ENCODE measurements around the gene ZDHHC14. TPM values are rescaled to one million over a fixed set of nuclear protein-coding genes. Genes with fewer than 3 reads are reported as not detected.

ZDHHC14 gene
- total and polyA plus RNA-seq, 2 of the 8 experiments (the other 6 are each of a cell fraction or from before 2014, with no cell fraction given), result 2.9 to 5.3 TPM

DNA sequence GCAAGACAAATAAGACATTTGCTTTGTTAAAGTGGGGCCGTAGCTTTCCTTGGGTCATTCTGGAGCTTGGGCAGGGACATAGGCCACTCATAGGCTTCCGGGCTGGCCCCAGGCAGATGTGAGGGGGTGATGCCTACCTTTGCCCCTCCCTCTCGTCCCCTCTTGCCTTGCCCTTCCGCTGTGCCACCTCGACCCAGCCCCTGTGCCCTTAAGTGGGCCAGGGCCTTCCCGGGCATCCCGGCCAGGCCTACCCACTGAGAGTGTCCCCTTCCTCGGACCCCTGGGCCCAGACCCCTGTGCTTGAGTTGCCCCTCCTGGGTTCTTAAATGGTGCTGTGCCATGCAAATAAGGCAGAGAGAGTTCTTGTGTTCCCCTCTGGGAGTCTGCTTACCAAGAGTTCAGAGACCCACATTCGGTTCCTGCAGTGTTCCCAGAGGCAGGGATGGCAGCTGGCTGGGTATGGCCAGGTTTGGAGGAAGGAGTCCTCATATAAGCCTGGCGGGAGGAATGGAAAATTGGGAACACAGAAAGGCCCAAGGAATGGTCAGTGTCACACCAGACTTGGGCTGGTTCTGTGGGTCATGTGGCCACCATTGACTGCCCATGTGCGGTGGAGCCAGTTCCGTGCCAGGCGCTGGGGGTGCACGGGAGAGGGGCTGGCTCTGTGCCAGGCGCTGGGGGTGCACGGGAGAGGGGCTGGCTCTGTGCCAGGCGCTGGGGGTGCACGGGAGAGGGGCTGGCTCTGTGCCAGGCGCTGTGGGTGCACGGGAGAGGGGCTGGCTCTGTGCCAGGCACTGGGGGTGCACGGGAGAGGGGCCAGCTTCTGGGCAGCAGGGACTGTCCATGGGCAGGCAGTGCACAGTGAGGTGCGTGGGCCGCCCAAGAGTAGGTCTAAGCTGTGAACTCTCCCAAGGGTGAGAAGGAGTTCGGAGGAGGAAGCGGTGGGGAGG is 268.6 kb downstream of the ZDHHC14 start (continued):
- TF ChIP-seq, protein P1, sequence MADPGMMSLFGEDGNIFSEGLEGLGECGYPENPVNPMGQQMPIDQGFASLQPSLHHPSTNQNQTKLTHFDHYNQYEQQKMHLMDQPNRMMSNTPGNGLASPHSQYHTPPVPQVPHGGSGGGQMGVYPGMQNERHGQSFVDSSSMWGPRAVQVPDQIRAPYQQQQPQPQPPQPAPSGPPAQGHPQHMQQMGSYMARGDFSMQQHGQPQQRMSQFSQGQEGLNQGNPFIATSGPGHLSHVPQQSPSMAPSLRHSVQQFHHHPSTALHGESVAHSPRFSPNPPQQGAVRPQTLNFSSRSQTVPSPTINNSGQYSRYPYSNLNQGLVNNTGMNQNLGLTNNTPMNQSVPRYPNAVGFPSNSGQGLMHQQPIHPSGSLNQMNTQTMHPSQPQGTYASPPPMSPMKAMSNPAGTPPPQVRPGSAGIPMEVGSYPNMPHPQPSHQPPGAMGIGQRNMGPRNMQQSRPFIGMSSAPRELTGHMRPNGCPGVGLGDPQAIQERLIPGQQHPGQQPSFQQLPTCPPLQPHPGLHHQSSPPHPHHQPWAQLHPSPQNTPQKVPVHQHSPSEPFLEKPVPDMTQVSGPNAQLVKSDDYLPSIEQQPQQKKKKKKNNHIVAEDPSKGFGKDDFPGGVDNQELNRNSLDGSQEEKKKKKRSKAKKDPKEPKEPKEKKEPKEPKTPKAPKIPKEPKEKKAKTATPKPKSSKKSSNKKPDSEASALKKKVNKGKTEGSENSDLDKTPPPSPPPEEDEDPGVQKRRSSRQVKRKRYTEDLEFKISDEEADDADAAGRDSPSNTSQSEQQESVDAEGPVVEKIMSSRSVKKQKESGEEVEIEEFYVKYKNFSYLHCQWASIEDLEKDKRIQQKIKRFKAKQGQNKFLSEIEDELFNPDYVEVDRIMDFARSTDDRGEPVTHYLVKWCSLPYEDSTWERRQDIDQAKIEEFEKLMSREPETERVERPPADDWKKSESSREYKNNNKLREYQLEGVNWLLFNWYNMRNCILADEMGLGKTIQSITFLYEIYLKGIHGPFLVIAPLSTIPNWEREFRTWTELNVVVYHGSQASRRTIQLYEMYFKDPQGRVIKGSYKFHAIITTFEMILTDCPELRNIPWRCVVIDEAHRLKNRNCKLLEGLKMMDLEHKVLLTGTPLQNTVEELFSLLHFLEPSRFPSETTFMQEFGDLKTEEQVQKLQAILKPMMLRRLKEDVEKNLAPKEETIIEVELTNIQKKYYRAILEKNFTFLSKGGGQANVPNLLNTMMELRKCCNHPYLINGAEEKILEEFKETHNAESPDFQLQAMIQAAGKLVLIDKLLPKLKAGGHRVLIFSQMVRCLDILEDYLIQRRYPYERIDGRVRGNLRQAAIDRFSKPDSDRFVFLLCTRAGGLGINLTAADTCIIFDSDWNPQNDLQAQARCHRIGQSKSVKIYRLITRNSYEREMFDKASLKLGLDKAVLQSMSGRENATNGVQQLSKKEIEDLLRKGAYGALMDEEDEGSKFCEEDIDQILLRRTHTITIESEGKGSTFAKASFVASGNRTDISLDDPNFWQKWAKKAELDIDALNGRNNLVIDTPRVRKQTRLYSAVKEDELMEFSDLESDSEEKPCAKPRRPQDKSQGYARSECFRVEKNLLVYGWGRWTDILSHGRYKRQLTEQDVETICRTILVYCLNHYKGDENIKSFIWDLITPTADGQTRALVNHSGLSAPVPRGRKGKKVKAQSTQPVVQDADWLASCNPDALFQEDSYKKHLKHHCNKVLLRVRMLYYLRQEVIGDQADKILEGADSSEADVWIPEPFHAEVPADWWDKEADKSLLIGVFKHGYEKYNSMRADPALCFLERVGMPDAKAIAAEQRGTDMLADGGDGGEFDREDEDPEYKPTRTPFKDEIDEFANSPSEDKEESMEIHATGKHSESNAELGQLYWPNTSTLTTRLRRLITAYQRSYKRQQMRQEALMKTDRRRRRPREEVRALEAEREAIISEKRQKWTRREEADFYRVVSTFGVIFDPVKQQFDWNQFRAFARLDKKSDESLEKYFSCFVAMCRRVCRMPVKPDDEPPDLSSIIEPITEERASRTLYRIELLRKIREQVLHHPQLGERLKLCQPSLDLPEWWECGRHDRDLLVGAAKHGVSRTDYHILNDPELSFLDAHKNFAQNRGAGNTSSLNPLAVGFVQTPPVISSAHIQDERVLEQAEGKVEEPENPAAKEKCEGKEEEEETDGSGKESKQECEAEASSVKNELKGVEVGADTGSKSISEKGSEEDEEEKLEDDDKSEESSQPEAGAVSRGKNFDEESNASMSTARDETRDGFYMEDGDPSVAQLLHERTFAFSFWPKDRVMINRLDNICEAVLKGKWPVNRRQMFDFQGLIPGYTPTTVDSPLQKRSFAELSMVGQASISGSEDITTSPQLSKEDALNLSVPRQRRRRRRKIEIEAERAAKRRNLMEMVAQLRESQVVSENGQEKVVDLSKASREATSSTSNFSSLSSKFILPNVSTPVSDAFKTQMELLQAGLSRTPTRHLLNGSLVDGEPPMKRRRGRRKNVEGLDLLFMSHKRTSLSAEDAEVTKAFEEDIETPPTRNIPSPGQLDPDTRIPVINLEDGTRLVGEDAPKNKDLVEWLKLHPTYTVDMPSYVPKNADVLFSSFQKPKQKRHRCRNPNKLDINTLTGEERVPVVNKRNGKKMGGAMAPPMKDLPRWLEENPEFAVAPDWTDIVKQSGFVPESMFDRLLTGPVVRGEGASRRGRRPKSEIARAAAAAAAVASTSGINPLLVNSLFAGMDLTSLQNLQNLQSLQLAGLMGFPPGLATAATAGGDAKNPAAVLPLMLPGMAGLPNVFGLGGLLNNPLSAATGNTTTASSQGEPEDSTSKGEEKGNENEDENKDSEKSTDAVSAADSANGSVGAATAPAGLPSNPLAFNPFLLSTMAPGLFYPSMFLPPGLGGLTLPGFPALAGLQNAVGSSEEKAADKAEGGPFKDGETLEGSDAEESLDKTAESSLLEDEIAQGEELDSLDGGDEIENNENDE (IDR thresholded peaks at IDR 0.05; ENCODE audit: insufficient replicate concordance, low read length), result no peak
- no peak for TF ChIP-seq CHD1 (IDR thresholded peaks at IDR 0.05; ENCODE audit: low read depth, low read length)
- no peak for TF ChIP-seq TEAD4 (IDR thresholded peaks at IDR 0.05; ENCODE audit: low read depth, low read length)
- no peak for TF ChIP-seq CTBP2 (IDR thresholded peaks at IDR 0.05; ENCODE audit: borderline replicate concordance, insufficient read depth, insufficient read length, low read length)
- TF ChIP-seq GABPA (IDR thresholded peaks at IDR 0.05; ENCODE audit: borderline replicate concordance, insufficient read depth, low read length), result no peak
